T-helper 9 cell (primary cell): ENCODE results near the gene INPP5K.
"Not testable (repeated sequence)": the region's sequence is repeated elsewhere in the genome, so short reads cannot be mapped to it uniquely, and the experiment has no call there.

ENCODE experiments used
- DNase-seq: peaks from one replicate; pipeline ENCODE4 v3.0.0-alpha.2; 2020

INPP5K gene

DNA sequence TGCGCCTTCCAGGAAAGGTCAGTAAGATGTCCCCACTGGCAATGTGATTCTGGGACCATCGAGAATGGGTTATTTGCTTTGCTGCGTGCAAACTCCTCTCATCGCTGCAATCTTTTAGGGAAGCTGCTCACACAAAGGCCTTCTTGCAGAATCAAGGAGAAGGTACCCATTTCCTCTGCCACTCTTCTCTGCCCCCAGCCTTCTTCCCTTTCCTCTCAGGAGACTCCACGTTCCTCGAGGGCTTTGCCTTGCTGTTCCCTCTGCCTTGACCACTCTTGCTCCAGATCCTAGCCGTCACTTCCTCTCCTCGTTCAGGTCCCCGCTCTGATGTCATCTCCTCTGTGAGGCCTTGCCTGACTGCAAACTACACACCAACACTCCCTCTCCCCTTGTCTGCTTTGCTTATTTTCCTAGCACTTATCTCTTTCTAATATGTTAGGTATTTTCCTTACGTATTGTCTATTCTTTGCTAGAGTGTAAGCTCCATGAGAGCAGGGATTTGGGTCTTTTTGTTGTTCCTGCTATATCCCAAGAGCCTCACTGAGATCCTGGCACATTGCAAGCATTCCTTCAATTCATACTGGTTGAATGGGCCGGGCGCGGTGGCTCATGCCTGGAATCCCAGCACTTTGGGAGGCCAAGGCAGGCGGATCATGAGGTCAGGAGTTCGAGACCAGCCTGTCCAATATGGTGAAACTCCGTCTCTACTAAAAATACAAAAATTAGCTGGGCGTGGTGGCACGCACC, 55.0 kb downstream of the INPP5K start:
- no peak for DNase-seq

DNA sequence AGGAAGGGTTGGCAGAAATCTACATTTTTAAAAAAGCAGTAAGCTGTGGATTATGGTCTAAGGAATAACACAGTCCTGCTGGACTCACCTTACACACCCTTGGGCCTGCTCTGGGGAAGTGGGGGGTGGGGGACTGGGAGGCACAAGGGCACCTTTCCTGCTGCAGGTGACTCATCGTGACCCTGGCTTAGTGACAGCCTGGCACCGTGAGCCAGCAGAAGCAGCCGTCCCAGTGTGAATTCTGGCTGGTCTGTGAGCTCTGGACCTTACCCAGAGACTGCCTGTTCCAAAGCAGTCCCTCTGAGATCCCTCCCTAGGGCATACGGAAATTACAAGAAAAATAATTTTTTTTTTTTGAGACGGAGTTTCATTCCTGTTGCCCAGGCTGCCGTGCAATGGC, 56.2 kb downstream of the INPP5K start:
- DNase-seq, result no peak

DNA sequence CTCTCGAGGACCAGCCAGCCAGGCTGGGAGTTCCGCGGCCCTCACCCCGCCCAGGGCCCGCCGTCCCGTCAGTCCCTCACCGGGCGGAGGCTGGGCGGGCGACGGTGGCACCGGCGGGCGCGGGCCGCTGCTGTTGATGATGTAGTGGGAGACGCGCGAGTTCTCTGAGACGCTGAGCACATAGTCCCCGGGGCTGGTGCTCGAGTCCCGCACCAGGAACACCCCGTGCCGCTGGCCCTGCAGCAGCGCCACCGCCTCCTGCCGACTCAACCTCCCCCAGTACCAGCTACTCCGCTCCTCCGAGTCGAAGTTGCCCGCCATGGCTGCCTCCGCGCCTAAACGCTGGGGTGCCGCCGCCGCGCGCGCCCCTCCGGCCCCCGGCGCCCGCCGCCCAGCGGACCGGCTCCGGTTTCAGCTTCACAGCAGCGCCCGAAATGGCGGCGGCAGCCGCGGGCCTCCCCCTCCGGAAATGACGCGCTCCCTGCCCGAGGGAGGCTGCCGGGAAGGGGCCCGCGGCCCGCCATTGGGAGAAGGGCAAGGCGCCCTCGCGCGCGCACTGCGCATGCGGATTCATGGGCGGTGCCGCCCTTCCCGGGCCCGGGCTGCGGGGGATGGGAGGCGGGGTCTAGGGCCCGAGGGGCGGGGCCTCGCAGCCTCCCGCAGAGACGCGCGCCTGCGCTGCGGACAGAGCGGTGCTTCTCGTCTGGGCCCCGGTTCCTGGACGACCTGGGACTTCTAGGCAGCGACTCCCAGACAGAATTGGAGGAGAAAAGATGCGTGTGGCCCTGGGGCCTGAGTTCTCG, 60.4 kb downstream of the INPP5K start, which contains the start of gene CRK:
TSS of gene CRK (minus strand) at position 436 of the 803 bp plus-strand sequence. CDS start at position 321, 115 bp downstream.
- DNase-seq, result peak; percentile 98

DNA sequence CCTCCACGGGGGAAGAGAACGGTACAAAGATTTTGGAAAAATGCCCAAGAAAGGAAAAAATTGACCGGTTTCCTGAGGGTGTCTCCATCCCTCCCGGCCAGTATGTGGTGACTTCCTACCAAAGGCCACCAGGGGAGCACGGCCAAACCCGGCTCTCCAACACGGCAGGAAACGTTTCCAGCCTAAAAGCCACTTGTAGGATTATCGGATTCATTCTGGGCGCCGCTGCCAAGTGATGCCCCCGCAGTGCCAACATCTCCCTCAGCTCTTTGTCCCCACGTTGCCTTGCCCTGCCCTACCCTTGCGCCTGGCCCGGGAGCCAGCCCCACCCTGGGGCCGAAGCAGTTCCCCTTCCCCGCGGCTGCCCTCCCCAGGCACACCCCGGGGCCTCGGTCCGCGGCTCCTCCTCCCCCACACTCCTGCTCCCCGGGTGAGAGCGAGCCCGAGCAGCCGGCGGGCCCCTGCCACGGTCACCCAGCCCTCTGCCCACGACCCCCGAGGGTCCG, 61.1 kb downstream of the INPP5K start:
- peak; percentile 18 for DNase-seq

DNA sequence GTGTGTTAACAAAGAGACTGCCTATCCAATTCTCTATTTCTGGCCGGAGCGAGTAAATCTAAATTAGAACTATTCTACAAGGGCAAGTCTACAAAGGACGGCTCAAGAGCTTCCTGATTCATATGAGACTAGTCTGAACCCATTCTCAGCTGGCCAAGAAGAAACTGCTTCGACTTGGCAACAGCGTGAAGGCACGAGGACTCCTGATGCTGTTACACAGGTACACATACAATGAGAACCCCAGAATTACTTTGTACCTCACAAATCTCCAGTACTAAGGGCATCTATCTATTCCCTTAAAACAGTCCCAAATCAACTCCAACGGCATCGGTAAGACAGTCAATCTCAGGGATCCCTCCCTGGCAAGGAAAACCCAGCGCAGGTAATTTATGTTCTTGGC, 61.9 kb downstream of the INPP5K start:
- no peak for DNase-seq

DNA sequence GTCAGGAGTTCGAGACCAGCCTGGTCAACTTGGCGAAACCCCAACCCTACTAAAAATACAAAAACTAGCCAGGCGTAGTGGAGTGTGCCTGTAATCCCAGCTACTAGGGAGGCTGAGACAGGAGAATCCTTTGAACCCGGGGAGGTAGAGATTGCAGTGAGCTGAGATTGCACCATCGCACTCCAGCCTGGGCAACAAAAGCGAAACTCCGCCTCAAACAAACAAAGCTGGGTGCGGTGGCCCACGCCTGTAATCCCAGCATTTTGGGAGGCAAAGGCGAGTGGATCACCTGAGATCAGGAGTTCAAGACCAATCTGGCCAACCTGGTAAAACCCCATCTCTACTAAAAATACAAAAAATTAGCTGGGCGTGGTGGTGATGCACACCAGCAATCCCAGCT, 62.7 kb downstream of the INPP5K start:
- DNase-seq, result not testable (repeated sequence)

DNA sequence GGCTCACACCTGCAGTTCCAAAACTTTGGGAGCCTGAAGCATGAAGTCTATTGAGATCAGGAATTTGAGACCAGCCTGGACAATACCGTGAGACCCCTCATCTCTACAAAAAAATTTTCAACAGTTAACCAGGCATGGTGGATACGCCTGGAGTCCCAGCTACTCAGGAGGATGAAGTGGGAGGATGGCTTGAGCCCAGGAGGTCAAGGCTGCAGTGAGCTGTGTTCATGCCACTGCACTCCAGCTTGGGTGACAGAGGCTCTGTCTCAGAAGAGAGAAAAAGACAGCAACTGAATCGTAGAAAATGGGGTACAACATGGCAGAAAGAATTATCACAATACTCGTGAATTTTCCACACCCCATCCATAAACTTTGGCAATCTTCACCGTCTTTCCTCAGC, 63.6 kb downstream of the INPP5K start:
- no peak for DNase-seq

DNA sequence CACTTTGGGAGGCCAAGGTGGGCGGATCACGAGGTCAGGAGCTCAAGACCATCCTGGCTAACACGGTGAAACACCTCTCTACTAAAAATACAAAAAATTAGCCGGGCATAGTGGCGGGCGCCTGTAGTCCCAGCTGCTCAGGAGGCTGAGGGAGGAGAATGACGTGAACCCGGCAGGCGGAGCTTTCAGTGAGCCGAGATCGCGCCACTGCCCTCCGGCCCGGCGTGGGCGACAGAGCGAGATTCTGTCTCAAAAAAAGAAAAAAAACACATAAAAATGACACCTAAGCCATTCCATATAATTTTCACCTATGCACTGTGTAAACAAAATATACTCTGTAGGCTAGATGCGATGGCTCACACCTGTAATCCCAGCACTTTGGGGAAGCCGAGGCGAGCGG, 66.2 kb downstream of the INPP5K start:
- DNase-seq, result not testable (repeated sequence)

DNA sequence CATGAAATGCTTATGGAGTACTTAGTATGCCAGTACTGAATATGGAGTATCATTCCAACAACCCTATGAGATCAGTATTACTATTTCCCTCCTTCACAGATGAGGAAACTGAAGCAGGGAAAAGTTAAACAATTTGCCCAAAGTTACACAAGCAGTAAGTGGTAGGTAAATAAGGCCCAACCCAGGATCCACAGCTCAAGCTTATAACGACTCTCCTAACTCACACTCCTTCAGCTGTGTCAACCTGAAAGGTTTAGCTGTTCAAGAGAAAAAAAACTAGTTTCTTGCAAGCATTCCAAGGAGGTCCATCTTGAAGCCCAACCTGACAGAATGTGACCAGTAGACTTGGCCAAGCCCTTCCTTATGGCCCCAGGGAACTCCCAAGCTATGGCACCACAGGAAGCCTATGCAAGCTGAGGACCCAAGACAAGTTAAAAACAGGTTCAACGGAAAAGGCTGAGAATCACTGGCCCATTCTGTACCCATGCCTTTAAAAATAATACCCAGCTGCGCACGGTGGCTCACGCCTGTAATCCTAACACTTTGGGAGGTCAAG, 66.9 kb downstream of the INPP5K start:
- no peak for DNase-seq

DNA sequence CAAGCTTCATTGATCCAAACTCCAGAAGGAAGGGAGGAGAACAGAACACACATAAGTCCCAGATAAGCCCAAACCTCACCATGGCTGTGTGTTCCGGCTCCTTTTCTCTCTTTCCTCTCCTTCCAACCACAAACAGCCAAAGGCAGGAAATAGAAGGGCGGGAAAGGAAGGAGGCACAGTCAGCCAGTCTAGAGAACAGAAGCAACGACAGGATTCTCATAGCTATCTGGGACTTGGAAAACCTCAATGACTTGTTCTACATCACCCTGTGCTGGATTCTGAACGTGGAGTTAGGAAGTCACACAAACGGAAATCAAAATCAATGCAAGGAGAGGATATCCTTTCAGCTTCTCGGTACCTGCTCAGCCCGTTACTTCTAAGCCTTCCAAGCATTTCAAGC, 69.4 kb downstream of the INPP5K start:
- no peak for DNase-seq

DNA sequence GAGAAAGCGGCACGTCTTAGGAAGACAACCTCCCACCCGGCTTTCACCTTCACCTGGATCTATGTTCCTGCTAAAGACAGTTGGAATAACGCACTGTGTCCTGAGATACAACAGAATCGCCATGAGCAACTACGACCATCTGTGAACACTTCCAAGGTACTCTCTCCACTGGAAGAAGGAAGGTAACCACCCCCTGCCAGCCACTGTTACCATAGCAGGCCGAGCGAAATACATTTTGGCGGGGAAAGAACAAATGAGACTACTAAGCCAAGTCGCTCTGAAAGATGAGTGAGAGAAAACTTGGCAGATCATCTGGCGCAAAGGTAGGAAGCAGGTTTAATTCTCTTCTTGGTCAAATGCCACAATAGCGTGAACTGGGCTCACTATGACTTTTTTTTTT, 70.2 kb downstream of the INPP5K start:
- no peak for DNase-seq

DNA sequence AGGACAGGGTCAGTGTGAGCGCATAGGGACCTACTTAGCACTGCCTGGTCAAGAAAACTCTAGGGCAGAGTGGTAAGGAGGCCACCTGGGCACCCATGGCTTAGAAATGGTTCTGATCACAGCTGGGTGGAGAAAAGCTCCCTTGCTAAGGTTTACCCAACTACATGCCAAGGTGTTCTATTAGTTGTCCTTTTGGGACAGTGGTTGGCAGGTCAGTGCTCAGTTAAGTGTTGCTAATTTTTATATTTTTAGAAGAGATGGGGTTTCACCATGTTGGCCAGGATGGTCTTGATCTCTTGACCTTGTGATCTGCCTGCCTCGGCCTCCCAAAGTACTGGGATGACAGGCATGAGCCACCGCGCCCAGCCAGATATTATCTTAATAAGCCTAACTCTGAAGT, 70.7 kb downstream of the INPP5K start:
- DNase-seq, result not testable (repeated sequence)
